Fibroblast of upper back skin (primary cell): ENCODE results near the gene PRPF8.

Experiments used
- DNase-seq: peaks from one replicate; pipeline ENCODE4 v3.0.0-alpha.2; 2013

Gene PRPF8

GRCh38 chr17:1624650-1625049, 60.0 kb downstream of the PRPF8 start:
- no peak for DNase-seq

- no peak for DNase-seq
Observed at GRCh38 chr17:1623057-1623630, 61.5 kb downstream of the PRPF8 start.

GRCh38 chr17:1621273-1621954, 63.3 kb downstream of the PRPF8 start:
- DNase-seq: no peak

GRCh38 chr17:1620486-1620885, 64.2 kb downstream of the PRPF8 start:
- no peak for DNase-seq

- peak; percentile 68 for DNase-seq
Observed at GRCh38 chr17:1617620-1618174, 67.0 kb downstream of the PRPF8 start.

- DNase-seq: no peak
Observed at GRCh38 chr17:1616101-1616500, 68.6 kb downstream of the PRPF8 start.

GRCh38 chr17:1612400-1612799, 72.3 kb downstream of the PRPF8 start:
- no peak for DNase-seq

GRCh38 chr17:1611715-1612114, 73.0 kb downstream of the PRPF8 start:
- no peak for DNase-seq

- DNase-seq: no peak
Observed at GRCh38 chr17:1608676-1609075, 76.0 kb downstream of the PRPF8 start.

GRCh38 chr17:1607971-1608320, 76.7 kb downstream of the PRPF8 start:
- DNase-seq: no peak

GRCh38 chr17:1606352-1606985, 78.2 kb downstream of the PRPF8 start:
- DNase-seq: no peak

GRCh38 chr17:1605681-1606351, 78.9 kb downstream of the PRPF8 start:
- no peak for DNase-seq

GRCh38 chr17:1604831-1605528, 79.7 kb downstream of the PRPF8 start:
- no peak for DNase-seq

- no peak for DNase-seq
Observed at GRCh38 chr17:1601571-1601970, 83.1 kb downstream of the PRPF8 start.
